Measurements from ENCODE around the gene VAV3.

VAV3 gene

DNA sequence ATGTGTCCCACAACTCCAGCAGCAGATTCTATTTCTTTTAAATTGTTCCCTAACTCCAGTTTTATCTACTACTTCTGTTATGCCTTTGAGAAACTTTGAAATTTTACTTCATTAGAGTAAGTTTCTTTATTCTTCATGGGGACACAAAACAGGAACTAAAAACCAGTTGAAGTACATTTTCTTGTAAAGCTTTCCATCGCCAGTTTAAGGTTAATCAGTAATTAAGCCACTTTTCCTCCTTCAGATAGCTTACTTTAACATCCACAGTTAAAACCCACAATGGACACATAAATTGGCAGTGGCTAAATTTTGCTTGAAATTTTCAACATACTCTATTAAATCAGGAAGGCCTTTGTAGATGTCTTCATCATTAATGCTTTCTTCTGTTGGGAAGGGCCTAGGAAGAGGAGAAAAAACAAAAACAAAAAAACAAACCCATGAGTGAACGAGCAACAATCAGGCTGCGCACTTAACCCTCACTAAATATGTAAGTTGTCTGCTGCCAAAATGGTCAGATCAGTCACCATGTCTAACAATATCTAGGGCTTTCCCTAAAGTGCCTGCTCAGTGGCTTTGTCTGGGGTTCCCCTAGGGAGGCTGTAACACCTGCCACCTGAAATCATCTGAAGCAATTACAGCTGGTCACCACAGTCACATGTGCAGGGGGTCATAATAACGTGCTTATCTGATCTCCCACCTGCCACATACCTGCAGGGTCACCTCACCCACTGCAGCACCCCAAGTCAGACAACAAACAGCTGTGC, 187.9 kb downstream of the VAV3 start:
- TF ChIP-seq, protein P1, sequence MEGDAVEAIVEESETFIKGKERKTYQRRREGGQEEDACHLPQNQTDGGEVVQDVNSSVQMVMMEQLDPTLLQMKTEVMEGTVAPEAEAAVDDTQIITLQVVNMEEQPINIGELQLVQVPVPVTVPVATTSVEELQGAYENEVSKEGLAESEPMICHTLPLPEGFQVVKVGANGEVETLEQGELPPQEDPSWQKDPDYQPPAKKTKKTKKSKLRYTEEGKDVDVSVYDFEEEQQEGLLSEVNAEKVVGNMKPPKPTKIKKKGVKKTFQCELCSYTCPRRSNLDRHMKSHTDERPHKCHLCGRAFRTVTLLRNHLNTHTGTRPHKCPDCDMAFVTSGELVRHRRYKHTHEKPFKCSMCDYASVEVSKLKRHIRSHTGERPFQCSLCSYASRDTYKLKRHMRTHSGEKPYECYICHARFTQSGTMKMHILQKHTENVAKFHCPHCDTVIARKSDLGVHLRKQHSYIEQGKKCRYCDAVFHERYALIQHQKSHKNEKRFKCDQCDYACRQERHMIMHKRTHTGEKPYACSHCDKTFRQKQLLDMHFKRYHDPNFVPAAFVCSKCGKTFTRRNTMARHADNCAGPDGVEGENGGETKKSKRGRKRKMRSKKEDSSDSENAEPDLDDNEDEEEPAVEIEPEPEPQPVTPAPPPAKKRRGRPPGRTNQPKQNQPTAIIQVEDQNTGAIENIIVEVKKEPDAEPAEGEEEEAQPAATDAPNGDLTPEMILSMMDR (conservative IDR thresholded peaks at IDR 0.05; ENCODE audit: low read length): no peak
- DNase-seq (ENCODE audit: low read depth): no peak
- no peak overlapping the region for H3K4me3 ChIP-seq (ENCODE audit: low read length)

- TF ChIP-seq, protein P1 (conservative IDR thresholded peaks at IDR 0.05; ENCODE audit: low read length): no peak
Observed at GRCh38 chr1:107771377-107771776, 193.6 kb downstream of the VAV3 start.

GRCh38 chr1:107767156-107767582, 197.8 kb downstream of the VAV3 start:
- no peak for DNase-seq (ENCODE audit: low read depth)
- TF ChIP-seq, protein P1 (conservative IDR thresholded peaks at IDR 0.05; ENCODE audit: low read length): no peak
- no peak overlapping the region for H3K4me3 ChIP-seq (ENCODE audit: low read length)

More at GRCh38 chr1:107771377-107771776, 193.6 kb downstream of the VAV3 start:
- DNase-seq (ENCODE audit: low read depth): no peak
- H3K4me3 ChIP-seq (ENCODE audit: low read length): no peak overlapping the region

DNA sequence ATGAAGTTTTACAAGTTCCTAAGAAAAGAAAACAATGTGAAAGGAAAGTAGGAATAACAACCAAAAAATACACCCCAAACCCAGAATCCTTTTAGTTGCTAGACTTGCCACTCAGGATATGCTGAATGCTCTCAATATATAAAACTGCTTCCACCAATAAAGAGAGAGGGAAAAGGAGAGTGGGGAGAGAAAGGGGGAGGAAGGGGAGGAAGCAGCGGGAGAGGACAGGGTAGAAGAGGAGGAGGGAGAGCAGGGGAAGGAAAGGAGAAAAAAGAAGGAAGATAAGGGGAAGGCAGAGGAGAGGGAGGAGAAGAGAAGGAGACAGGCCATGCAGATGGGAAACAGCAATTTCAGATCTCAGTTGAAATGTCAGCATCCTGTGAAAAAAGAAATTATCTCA, 198.4 kb downstream of the VAV3 start:
- TF ChIP-seq, protein P1 (conservative IDR thresholded peaks at IDR 0.05; ENCODE audit: low read length): no peak
- no peak overlapping the region for H3K4me3 ChIP-seq (ENCODE audit: low read length)
- no peak for DNase-seq (ENCODE audit: low read depth)

DNA sequence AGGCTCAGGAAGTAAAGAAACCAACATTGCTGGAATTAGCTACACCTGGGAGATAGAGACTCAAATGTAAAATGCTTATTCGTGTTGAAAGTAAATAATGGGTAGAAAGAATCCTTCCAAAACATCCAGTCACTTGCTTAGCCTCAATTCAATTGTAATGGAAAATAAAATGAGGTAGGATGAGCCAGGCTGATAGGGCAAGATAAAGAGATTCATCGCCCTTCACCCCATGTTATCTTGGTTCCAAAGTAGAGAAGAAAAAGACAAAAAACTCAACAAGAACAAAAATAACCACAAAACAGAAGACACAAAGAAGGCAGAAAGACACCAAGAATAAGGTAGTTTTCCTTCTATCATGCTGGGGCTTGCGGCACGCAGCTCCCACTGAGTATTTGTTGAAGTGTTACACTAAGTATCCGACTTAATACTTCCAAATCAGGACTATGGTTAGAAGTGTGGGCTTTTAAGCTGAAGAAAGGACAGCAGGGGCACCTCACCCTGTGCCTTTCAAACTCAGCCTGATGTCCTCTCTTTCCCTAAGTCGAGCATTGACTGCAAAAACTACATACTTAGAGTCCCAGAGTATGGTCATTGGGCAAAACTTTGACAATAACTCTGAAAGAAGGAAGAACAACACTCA, 202.1 kb downstream of the VAV3 start:
- no peak overlapping the region for H3K4me3 ChIP-seq (ENCODE audit: low read length)
- TF ChIP-seq, protein P1 (conservative IDR thresholded peaks at IDR 0.05; ENCODE audit: low read length): no peak
- no peak for DNase-seq (ENCODE audit: low read depth)

DNA sequence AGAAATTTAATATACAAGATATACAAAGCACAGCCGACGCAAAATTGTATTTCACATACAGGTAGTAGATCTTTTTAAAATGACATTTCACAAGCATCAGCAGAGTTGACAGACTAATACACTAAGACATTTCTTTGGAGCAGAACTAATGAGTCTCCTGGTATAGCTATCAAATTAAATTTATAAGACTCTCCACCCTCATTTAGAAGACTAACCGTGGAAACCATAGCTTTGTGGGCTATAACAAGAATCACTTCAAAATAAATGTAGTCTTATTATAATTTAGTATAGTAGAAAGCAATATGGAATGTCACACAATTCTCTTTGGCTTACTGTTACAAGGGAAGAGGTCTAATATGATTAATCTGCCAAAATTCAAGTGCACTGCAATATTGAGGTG, 204.9 kb downstream of the VAV3 start:
- no peak overlapping the region for H3K4me3 ChIP-seq (ENCODE audit: low read length)
- DNase-seq (ENCODE audit: low read depth): no peak

More for the DNA sequence above, 204.9 kb downstream of the VAV3 start:
- TF ChIP-seq, protein P1 (conservative IDR thresholded peaks at IDR 0.05; ENCODE audit: low read length): no peak

Data from AG10803 (cell line).